Naive thymus-derived CD8-positive, alpha-beta T cell (primary cell): Measurements from ENCODE around the gene LRRC53. TPM values are rescaled to one million over a fixed set of nuclear protein-coding genes. Genes with fewer than 3 reads are reported as not detected.

Experiments
- ATAC-seq, 2 donors: fragments of 150-1000 bp; cut with Tn5 transposase in 1 of 2; sonication (Bioruptor Pico), chemical (Tn5 transposase) in 1 of 2; 1 replicate in 1 of 2; 2 replicates in 1 of 2; pipeline ENCODE4 v1.10.0; 2021; ENCODE audit warnings: mild to moderate bottlenecking in 2 of 2, moderate library complexity in 2 of 2
- POLR2A ChIA-PET: fragments of 350-600 bp; sonication (Branson Sonifier 250); formaldehyde crosslinking; loops from one replicate; lab custom pipeline; 2021; ENCODE audit warnings: antibody characterized with exemption; lab: Charles Lee
- DNase-seq, 10 donors: peaks; one replicate each; pipeline versions ENCODE4 v3.0.0 to v3.0.0-alpha.2; 2020 to 2022
- H3K27ac Mint-ChIP-seq, 10 donors: one replicate each; pipeline ENCODE4 v1.8.0; 2020 to 2022; ENCODE audit warnings: mild to moderate bottlenecking in 10 of 10, mixed read lengths in 10 of 10, moderate library complexity in 4 of 10, inconsistent platforms in 1 of 10
- H3K27me3 Mint-ChIP-seq, 5 donors: one replicate each; pipeline ENCODE4 v1.8.0; 2021 to 2022; ENCODE audit warnings: mixed read lengths in 5 of 5
- H3K36me3 Mint-ChIP-seq, 3 donors: one replicate each; pipeline ENCODE4 v1.8.0; 2020 to 2022; ENCODE audit warnings: mixed read lengths in 3 of 3, mild to moderate bottlenecking in 2 of 3, inconsistent platforms in 1 of 3
- H3K4me1 Mint-ChIP-seq, 4 donors: one replicate each; pipeline ENCODE4 v1.8.0; 2021 to 2022; ENCODE audit warnings: mixed read lengths in 4 of 4
- H3K4me3 Mint-ChIP-seq, 10 donors: one replicate each; pipeline ENCODE4 v1.8.0; 2020 to 2022; ENCODE audit warnings: mild to moderate bottlenecking in 10 of 10, mixed read lengths in 10 of 10, moderate library complexity in 6 of 10, inconsistent platforms in 1 of 10
- H3K9me3 Mint-ChIP-seq, 9 donors: one replicate each; pipeline ENCODE4 v1.8.0; 2020 to 2022; ENCODE audit warnings: mixed read lengths in 9 of 9, mild to moderate bottlenecking in 3 of 9, inconsistent platforms in 1 of 9, moderate library complexity in 1 of 9
- polyA plus RNA-seq, 3 donors: library from polyadenylated mRNA; unstranded; fragments of 300-500 nt; fragmentation: Illumina TruSeq; gene quantifications; one replicate each; pipeline ENCODE4 v1.2.3, GENCODE V29; 2021
- total RNA-seq, 8 experiments: library from RNA in 2 of 8; stranded (reverse) in 2 of 8; gene quantifications; one replicate each; pipeline ENCODE4 v1.2.3 and lab custom pipeline; 2021 to 2026

LRRC53 gene, protein sequence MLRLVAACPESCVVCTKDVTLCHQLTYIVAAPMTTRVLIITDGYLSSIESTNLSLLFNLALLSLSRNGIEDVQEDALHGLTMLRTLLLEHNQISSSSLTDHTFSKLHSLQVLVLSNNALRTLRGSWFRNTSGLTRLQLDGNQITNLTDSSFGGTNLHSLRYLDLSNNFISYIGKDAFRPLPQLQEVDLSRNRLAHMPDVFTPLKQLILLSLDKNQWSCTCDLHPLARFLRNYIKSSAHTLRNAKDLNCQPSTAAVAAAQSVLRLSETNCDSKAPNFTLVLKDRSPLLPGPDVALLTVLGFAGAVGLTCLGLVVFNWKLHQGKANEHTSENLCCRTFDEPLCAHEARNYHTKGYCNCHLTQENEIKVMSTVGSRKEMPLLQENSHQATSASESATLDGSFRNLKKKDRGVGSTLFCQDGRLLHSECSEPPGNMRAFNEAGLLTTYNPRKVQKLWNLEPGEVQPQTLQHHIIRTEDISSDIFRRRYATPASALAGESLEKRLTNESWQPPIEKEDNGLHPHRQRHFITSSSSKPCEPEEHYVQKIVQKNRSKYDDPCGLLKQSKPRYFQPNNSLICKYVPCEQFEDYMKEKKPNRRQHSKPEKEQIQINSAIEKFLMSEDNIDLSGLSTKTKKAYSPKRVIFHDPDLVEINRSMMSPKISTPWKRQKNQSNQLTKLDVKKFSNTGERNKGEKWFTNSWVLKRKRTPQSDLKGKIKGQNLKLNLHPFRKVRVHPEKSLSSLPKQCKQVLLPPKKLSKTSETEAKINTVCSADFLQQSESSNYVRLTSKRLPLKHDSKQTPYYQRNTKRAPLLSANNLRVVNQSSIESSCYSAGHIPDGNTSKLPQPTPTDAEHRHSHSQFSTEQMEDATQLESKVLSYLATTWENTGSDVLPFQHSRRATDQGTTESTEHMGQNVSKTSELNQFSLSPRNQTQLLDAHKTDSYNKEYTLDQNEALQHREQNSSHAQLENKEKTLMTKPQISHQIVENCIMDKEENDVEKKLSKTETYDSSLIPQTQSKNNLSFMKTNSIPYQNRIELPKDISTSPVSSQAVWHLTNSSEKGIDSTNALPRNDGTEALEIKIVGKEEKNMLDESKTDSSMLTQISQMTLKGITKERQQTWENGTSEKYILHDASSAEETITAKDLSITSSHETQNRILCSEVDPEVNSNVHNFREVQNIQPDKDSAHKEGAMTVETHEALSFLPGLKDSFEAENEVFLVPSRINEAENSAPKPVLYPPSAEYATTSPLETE
- total RNA-seq (not detected), polyA plus RNA-seq (not detected), total RNA-seq (lab: John Stamatoyannopoulos, UW) (0 reads per million in 6 experiments)

DNA sequence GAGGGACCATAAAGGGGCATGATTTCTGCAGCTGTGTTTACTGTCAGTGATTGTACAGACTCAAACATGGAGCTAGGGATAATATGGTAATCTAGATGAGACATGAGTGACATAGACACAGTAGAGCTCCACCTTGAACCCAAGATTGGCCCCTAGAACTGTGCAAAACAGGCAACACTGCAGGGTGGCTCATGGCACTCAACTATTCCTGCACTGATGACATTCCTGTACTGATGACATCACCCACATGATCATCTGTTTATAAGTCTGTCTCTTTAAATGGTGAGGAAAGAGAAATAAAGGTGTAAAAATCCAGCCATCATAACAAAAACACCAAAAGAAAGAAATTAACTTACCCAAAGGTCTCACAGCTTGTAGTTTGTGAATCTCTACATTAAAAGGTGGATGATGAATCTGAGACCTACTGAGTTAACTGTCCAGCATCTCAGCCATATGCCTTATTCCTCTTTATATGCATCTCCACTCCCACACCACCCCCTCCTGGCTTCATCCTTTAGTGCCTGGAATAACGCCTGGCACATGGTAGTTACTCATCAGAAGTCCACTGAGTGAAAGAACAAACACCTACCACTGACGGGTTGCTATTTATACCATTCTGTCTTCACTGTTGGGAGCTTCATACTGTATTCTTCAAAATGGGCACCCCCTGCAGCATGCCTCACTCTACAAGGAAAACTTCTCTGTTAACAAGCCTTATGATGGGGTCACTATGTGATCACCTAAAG, at the start of gene LRRC53:
LRRC53 (minus strand) TSS at position 442 of the 746 bp plus-strand sequence. CDS start 29,262 bp downstream, outside the sequence.
- no peak for ATAC-seq
- no peak within 1 kb of the TSS for H3K27ac Mint-ChIP-seq
- H3K4me3 Mint-ChIP-seq: no peak within 1 kb of the TSS
- no peaks in the 10 kb centered on the region for H3K36me3 Mint-ChIP-seq
- POLR2A ChIA-PET: no interaction called here
- peaks cover 0 to 12% (median 4%) of the 10 kb centered on the region in 5 donors for H3K27me3 Mint-ChIP-seq
- H3K4me1 Mint-ChIP-seq: no peaks in the 10 kb centered on the region
- H3K9me3 Mint-ChIP-seq: peaks cover 0 to 3% (median 0%) of the 10 kb centered on the region in 9 donors
- no peak for DNase-seq

DNA sequence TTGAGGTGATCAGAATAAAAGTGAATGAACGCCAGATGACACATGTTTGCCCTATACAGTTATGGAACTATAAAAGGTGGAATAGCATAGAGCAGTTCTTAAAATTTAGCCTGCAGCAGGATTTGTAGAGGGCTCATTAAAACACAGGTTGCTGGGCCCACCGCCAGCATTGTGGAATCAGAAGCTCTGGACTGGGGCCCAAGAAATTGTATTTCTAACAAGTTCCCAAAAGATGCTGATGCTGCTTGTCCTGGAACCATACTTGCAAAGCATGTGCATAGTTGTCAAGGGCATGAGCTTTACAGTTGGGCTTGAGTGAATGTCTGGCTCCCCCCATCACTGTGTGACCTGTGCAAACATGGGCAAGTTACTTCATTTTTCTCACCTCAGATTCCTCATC, 37.5 kb upstream of the LRRC53 start:
- Mint-ChIP-seq H3K27ac (no peak overlapping the region), H3K27me3 (peaks cover 3 to 22% (median 9%) of the 10 kb centered on the region in 5 donors), H3K4me1 (no peaks in the 10 kb centered on the region), H3K36me3 (no peaks in the 10 kb centered on the region), H3K4me3 (no peak overlapping the region), H3K9me3 (peaks cover 0 to 11% (median 0%) of the 10 kb centered on the region in 9 donors)
- DNase-seq: no peak
- ATAC-seq: no peak
- POLR2A ChIA-PET: no interaction called here

DNA sequence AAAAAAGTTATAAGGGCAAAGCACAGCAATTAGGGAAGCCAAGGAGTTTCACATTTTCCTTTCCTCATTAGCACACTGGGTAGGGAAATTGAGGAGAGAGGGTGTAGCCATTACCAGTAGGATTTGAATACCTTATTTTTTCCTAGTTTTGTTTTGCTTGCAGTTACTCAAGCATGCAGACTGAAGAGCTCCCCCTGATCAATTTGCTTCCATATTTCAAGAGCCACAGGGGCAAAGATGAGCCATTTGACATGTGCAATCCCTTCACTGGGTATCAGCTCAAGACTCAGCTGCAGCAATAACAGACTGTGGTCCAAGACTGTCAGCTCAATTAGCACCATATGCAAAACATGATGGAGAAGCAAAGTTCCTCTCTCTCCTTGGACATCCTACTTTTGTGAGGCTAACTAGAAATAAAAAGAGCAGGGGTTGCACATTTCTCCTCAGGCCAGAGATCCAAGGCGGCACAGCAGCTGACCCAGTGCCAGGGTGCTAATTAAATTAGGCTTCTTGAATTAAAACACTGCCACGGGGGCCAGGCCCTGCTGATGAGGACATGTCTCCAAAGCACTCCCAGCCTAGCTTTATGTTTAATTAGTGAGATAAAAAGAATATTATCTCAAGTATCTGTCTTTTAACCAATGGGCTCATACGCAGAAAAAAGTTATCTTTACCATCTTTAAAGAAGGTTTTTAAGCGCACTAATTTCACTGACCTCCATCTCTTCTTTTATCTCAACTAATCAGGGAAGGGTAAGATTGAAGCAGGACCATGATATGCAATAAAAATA, 36.7 kb upstream of the LRRC53 start:
- no peaks in the 10 kb centered on the region for H3K4me1 Mint-ChIP-seq
- POLR2A ChIA-PET: no interaction called here
- H3K27ac Mint-ChIP-seq: no peak overlapping the region
- no peak overlapping the region for H3K4me3 Mint-ChIP-seq
- ATAC-seq: no peak
- H3K9me3 Mint-ChIP-seq: peaks cover 0 to 7% (median 0%) of the 10 kb centered on the region in 9 donors
- H3K36me3 Mint-ChIP-seq: no peaks in the 10 kb centered on the region
- peaks cover 3 to 22% (median 9%) of the 10 kb centered on the region in 5 donors for H3K27me3 Mint-ChIP-seq
- DNase-seq: no peak

DNA sequence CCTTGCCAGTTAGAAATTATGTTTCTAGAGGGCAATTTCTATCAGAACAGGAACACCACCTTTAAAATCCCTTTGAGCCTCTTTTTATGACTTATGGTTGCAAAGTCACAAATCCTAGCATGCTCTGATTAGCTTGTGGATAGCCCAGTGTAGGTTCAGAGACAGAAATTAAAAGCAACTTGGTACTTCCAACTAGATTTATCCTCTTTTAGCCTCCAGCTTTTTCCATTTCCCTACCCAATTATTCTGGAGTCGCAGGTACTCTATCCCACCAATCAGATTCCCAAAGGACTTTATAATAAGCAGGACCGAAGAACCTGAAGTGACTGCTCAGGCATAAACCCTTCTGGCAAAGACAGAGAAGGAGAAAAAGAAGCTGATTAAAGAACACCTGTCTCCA, 33.4 kb upstream of the LRRC53 start:
- POLR2A ChIA-PET: no interaction called here
- no peak overlapping the region for H3K27ac Mint-ChIP-seq
- ATAC-seq: no peak

DNA sequence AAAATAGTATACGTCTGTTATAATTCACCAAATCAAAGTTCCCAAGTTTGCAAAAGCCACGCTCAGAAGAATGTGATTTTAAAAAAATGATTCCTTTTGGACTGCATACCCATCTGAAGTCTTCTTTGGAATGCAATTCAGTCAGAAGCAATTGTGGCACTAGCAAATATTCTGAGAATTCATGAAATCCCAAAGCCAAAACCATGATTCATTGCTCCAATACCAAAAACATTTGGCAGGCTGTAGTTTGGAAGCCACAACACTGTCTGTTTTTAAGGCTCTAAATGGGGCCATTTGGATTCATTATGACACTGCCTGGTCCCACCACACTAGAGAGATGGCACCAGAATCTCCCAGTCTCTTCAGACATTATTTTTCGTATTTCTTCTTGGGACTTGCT, 21.8 kb upstream of the LRRC53 start:
- ATAC-seq (no peak), DNase-seq (no peak)
- Mint-ChIP-seq H3K9me3 (no peaks in the 10 kb centered on the region), H3K36me3 (no peaks in the 10 kb centered on the region), H3K4me1 (no peaks in the 10 kb centered on the region), H3K27me3 (no peaks in the 10 kb centered on the region), H3K4me3 (no peak overlapping the region), H3K27ac (no peak overlapping the region)
- POLR2A ChIA-PET: no interaction called here

More for the DNA sequence above, 33.4 kb upstream of the LRRC53 start:
- no peak for DNase-seq
- no peaks in the 10 kb centered on the region for H3K36me3 Mint-ChIP-seq
- H3K4me3 Mint-ChIP-seq: no peak overlapping the region
- H3K27me3 Mint-ChIP-seq: peaks cover 0 to 9% (median 2%) of the 10 kb centered on the region in 5 donors
- H3K9me3 Mint-ChIP-seq: no peaks in the 10 kb centered on the region
- no peaks in the 10 kb centered on the region for H3K4me1 Mint-ChIP-seq

DNA sequence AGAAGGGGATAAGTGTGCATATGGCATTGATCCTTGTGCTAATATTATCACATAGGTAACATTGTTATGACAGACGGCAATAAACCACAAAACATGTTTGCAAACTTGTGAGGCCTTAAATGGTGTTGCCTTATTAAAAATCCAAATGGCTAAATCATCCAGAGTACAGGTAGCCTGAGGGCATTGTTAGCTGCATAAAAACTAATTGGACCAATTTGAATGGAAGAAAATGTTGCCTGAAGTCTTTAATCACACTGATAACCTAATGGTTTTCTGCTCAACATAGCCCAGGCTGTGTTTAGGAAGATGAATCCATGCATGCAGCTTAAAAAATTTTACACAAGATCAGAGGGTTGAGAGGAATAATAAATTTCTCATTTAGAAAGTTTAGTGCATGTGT, 19.4 kb upstream of the LRRC53 start:
- ATAC-seq (no peak), DNase-seq (no peak)
- no peak overlapping the region for H3K27ac Mint-ChIP-seq
- H3K36me3 Mint-ChIP-seq: no peaks in the 10 kb centered on the region
- H3K4me1 Mint-ChIP-seq: no peaks in the 10 kb centered on the region
- H3K9me3 Mint-ChIP-seq: no peaks in the 10 kb centered on the region
- H3K27me3 Mint-ChIP-seq: peaks cover 0 to 19% (median 2%) of the 10 kb centered on the region in 5 donors
- POLR2A ChIA-PET: no interaction called here
- H3K4me3 Mint-ChIP-seq: no peak overlapping the region

DNA sequence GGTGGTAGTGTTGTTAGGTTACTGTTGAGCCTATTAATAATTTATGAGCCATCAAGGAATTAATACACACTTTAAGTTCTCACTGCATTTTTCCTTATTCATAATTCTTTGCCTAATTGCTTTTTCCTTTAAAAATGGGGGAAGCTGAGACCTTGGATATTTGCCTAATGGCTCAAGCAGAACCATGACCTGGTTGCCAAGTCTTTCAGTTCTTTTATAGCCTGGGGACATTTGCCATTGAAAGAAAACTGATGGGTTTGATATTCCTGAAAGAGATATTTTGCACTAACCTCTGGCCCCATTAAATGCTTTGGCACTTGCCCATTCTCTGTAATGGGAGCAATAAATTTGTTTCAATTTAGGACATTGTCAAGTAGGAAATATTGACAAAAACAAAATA, 18.5 kb upstream of the LRRC53 start:
- no peak for ATAC-seq
- H3K27ac Mint-ChIP-seq: no peak overlapping the region
- H3K27me3 Mint-ChIP-seq: peaks cover 0 to 19% (median 2%) of the 10 kb centered on the region in 5 donors
- POLR2A ChIA-PET: no interaction called here
- H3K4me1 Mint-ChIP-seq: no peaks in the 10 kb centered on the region
- H3K36me3 Mint-ChIP-seq: no peaks in the 10 kb centered on the region
- H3K4me3 Mint-ChIP-seq: no peak overlapping the region
- no peak for DNase-seq
- H3K9me3 Mint-ChIP-seq: no peaks in the 10 kb centered on the region

DNA sequence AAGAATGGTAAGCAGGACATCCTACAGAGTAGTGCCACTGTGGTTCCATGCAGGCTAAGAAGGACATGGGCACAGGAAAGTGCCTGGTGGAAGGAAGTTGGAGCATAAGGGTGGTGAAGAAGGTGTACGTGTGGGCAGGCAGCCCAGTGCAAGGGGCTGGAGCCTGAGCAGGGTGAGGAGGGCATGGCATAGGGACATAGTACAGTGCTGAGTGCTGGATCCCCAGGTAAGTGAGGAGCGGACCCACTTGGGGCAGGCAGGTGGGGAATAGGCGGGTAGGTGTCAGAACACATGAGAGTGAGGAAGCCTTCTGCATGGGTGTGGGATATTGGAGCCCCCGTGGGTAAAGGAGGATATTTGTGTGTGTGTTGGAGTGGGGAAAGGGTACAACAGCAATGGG, 15.7 kb upstream of the LRRC53 start:
- Mint-ChIP-seq H3K4me1 (no peaks in the 10 kb centered on the region), H3K27ac (no peak overlapping the region), H3K4me3 (no peak overlapping the region), H3K27me3 (peaks cover 0 to 19% (median 4%) of the 10 kb centered on the region in 5 donors), H3K9me3 (no peaks in the 10 kb centered on the region), H3K36me3 (no peaks in the 10 kb centered on the region)
- no peak for DNase-seq
- POLR2A ChIA-PET: no interaction called here
- ATAC-seq: no peak

DNA sequence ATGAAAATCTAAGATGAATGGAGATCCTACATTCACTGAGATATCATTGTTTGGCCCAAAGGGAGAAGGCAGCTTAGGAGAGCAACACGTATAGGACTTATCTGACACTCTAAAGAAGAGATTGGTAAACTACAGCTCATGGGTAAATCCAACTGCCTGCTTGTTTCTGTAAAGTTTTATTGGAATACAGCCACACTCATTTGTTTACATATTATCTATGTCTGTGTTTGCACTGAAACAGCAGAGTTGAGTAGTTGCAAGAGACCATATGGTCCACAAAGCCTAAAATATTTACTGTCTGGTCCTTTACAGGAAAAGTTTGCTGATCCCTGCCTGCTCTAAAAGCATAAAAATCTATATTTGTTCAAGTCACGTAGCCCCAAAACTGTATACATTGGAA, 14.3 kb upstream of the LRRC53 start:
- ATAC-seq: no peak
- no peaks in the 10 kb centered on the region for H3K36me3 Mint-ChIP-seq
- no peaks in the 10 kb centered on the region for H3K4me1 Mint-ChIP-seq
- H3K9me3 Mint-ChIP-seq: no peaks in the 10 kb centered on the region
- H3K27me3 Mint-ChIP-seq: peaks cover 0 to 22% (median 8%) of the 10 kb centered on the region in 5 donors
- no peak overlapping the region for H3K4me3 Mint-ChIP-seq
- POLR2A ChIA-PET: no interaction called here
- H3K27ac Mint-ChIP-seq: no peak overlapping the region
- no peak for DNase-seq

DNA sequence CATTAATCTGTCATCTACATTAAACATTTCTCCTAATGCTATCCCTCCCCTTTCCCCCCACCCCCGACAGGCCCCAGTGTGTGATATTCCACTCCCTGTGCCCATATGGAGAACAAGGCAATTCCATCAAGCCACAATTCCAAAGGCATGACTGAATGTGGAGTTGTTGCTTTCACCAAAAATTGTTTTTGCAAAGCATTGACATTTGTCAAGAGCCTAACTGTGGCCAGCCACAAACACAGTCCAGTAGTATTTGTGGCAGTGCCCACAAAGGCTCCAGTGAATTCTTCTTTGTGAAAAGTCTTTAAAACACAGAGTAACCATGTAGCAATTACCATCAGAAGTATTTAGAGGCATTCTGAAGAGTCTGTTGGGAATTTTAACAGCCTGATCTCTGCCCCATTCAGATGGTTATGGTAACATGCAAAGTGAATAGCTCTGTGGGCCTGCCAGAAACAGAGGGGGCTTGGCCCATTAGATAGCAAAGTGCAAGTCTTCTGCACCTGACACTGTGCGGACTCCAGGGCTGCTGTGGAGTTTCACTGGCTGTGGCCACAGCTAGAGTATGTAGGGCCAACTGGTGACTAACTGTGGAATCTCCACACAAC, 11.6 kb upstream of the LRRC53 start:
- no peaks in the 10 kb centered on the region for H3K36me3 Mint-ChIP-seq
- peaks cover 0 to 32% (median 10%) of the 10 kb centered on the region in 5 donors for H3K27me3 Mint-ChIP-seq
- H3K4me1 Mint-ChIP-seq: no peaks in the 10 kb centered on the region
- H3K9me3 Mint-ChIP-seq: no peaks in the 10 kb centered on the region
- ATAC-seq: no peak
- no peak overlapping the region for H3K4me3 Mint-ChIP-seq
- POLR2A ChIA-PET: no interaction called here
- H3K27ac Mint-ChIP-seq: no peak overlapping the region
- no peak for DNase-seq

DNA sequence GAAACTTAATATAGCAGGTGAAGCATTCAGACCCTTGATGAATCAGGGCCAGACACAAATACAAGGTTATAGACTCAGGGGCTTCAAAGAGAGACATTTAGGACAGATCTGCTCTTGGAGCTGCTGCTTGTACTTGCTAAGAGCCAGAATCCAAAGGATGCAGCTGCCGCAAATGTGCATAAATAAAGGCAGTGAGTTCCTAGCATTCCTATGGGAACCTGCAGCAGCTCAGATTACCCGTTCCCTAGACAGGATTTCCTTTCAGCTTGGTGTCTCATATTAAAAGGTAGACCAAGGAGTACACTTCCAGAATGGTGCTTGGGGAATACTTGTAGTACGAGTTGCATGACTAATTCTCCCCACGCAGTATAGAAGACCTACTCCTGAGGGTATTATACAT, 9.7 kb upstream of the LRRC53 start:
- Mint-ChIP-seq H3K27me3 (peaks cover 0 to 17% (median 8%) of the 10 kb centered on the region in 5 donors), H3K9me3 (no peaks in the 10 kb centered on the region), H3K4me3 (no peak overlapping the region), H3K4me1 (no peaks in the 10 kb centered on the region), H3K27ac (no peak overlapping the region), H3K36me3 (no peaks in the 10 kb centered on the region)
- no peak for DNase-seq
- POLR2A ChIA-PET: no interaction called here
- no peak for ATAC-seq
